Measurements from ENCODE around the gene SHKBP1.

The SHKBP1 gene

DNA sequence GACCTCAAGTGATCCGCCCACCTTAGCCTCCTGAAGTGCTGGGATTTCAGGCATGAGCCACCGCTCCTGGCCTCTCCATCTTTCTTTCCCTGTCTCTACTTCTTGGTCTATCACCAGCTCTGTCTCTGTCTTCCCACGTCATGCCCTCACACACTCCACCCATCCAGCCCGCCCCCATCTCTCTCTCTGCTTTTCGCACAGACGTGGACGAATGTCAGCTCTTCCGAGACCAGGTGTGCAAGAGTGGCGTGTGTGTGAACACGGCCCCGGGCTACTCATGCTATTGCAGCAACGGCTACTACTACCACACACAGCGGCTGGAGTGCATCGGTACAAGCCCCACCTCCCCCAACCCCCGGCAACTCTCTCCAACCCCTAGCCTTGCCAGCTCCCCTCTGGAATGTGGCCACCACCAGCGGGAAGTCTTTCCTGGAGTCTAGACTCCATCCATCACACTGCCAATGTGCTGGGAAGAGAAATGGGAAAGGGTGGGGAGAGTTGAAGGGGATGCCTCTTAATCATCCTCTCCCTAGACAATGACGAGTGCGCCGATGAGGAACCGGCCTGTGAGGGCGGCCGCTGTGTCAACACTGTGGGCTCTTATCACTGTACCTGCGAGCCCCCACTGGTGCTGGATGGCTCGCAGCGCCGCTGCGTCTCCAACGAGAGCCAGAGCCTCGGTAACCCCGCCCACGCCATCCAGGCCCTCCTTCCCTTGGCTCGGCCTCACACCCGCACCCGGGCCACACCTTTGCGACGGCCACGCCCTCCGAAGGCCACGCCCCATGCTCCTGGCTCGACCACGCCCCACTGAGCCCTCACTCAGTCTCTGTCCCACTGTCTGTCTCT, 47.0 kb downstream of the SHKBP1 start (continued):
- TF ChIP-seq, protein P1, sequence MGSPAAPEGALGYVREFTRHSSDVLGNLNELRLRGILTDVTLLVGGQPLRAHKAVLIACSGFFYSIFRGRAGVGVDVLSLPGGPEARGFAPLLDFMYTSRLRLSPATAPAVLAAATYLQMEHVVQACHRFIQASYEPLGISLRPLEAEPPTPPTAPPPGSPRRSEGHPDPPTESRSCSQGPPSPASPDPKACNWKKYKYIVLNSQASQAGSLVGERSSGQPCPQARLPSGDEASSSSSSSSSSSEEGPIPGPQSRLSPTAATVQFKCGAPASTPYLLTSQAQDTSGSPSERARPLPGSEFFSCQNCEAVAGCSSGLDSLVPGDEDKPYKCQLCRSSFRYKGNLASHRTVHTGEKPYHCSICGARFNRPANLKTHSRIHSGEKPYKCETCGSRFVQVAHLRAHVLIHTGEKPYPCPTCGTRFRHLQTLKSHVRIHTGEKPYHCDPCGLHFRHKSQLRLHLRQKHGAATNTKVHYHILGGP (tag by site-specific recombination; IDR thresholded peaks at IDR 0.05), result peak; percentile 5; the same call in 1 of the 2 replicates
- TF ChIP-seq, protein P2, sequence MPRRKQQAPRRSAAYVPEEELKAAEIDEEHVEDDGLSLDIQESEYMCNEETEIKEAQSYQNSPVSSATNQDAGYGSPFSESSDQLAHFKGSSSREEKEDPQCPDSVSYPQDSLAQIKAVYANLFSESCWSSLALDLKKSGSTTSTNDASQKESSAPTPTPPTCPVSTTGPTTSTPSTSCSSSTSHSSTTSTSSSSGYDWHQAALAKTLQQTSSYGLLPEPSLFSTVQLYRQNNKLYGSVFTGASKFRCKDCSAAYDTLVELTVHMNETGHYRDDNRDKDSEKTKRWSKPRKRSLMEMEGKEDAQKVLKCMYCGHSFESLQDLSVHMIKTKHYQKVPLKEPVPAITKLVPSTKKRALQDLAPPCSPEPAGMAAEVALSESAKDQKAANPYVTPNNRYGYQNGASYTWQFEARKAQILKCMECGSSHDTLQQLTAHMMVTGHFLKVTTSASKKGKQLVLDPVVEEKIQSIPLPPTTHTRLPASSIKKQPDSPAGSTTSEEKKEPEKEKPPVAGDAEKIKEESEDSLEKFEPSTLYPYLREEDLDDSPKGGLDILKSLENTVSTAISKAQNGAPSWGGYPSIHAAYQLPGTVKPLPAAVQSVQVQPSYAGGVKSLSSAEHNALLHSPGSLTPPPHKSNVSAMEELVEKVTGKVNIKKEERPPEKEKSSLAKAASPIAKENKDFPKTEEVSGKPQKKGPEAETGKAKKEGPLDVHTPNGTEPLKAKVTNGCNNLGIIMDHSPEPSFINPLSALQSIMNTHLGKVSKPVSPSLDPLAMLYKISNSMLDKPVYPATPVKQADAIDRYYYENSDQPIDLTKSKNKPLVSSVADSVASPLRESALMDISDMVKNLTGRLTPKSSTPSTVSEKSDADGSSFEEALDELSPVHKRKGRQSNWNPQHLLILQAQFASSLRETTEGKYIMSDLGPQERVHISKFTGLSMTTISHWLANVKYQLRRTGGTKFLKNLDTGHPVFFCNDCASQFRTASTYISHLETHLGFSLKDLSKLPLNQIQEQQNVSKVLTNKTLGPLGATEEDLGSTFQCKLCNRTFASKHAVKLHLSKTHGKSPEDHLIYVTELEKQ (tag by site-specific recombination; IDR thresholded peaks at IDR 0.05; ENCODE audit: borderline replicate concordance), result peak; percentile 83
- TF ChIP-seq OSR2 (tag by site-specific recombination; IDR thresholded peaks at IDR 0.05), result peak; percentile 78
- TF ChIP-seq KLF16 (tag by site-specific recombination; IDR thresholded peaks at IDR 0.05), result peak; percentile 62
- peak; percentile 92 for TF ChIP-seq ZNF629 (tag by site-specific recombination; IDR thresholded peaks at IDR 0.05)
- TF ChIP-seq ZNF510 (tag by site-specific recombination; IDR thresholded peaks at IDR 0.05; ENCODE audit: insufficient replicate concordance), result no peak
- no peak for TF ChIP-seq REPIN1 (tag by site-specific recombination; IDR thresholded peaks at IDR 0.05; ENCODE audit: low read depth)
- peak; percentile 64; the same call in 1 of the 2 replicates for TF ChIP-seq ZBTB20 (tag by site-specific recombination; IDR thresholded peaks at IDR 0.05)
- TF ChIP-seq ZNF623 (tag by site-specific recombination; IDR thresholded peaks at IDR 0.05), result no peak
- TF ChIP-seq ZNF777 (tag by site-specific recombination; IDR thresholded peaks at IDR 0.05; ENCODE audit: borderline replicate concordance), result peak; percentile 71; the same call in 1 of the 2 replicates
- no peak for TF ChIP-seq HOXA7 (CRISPR knock-in tag; IDR thresholded peaks at IDR 0.05; ENCODE audit: borderline replicate concordance)
- no peak for TF ChIP-seq ZNF248 (tag by site-specific recombination; IDR thresholded peaks at IDR 0.05)
- no peak for TF ChIP-seq ZNF529 (tag by site-specific recombination; IDR thresholded peaks at IDR 0.05; ENCODE audit: insufficient replicate concordance)
- no peak for TF ChIP-seq ZNF701 (tag by site-specific recombination; IDR thresholded peaks at IDR 0.05)
- no peak for TF ChIP-seq ZNF404 (tag by site-specific recombination; IDR thresholded peaks at IDR 0.05)
- no peak for TF ChIP-seq ZSCAN16 (tag by site-specific recombination; IDR thresholded peaks at IDR 0.05)
- TF ChIP-seq ZNF544 (tag by site-specific recombination; IDR thresholded peaks at IDR 0.05), result no peak
- TF ChIP-seq ZNF311 (tag by site-specific recombination; IDR thresholded peaks at IDR 0.05; ENCODE audit: borderline replicate concordance), result no peak
- no peak for TF ChIP-seq ZNF548 (tag by site-specific recombination; IDR thresholded peaks at IDR 0.05)
- no peak; the same call in 1 of the 2 replicates for TF ChIP-seq BCL11B (tag by site-specific recombination; IDR thresholded peaks at IDR 0.05; ENCODE audit: low read depth)
- TF ChIP-seq, protein P3, sequence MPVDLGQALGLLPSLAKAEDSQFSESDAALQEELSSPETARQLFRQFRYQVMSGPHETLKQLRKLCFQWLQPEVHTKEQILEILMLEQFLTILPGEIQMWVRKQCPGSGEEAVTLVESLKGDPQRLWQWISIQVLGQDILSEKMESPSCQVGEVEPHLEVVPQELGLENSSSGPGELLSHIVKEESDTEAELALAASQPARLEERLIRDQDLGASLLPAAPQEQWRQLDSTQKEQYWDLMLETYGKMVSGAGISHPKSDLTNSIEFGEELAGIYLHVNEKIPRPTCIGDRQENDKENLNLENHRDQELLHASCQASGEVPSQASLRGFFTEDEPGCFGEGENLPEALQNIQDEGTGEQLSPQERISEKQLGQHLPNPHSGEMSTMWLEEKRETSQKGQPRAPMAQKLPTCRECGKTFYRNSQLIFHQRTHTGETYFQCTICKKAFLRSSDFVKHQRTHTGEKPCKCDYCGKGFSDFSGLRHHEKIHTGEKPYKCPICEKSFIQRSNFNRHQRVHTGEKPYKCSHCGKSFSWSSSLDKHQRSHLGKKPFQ (tag by site-specific recombination; IDR thresholded peaks at IDR 0.05), result peak; percentile 56; the same call in 1 of the 2 replicates
- no peak for TF ChIP-seq ZNF555 (tag by site-specific recombination; conservative IDR thresholded peaks at IDR 0.05)
- TF ChIP-seq, protein P4, sequence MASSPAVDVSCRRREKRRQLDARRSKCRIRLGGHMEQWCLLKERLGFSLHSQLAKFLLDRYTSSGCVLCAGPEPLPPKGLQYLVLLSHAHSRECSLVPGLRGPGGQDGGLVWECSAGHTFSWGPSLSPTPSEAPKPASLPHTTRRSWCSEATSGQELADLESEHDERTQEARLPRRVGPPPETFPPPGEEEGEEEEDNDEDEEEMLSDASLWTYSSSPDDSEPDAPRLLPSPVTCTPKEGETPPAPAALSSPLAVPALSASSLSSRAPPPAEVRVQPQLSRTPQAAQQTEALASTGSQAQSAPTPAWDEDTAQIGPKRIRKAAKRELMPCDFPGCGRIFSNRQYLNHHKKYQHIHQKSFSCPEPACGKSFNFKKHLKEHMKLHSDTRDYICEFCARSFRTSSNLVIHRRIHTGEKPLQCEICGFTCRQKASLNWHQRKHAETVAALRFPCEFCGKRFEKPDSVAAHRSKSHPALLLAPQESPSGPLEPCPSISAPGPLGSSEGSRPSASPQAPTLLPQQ (tag by site-specific recombination; IDR thresholded peaks at IDR 0.05), result peak; percentile 90
- no peak for TF ChIP-seq MEIS1 (CRISPR knock-in tag; IDR thresholded peaks at IDR 0.05; ENCODE audit: borderline replicate concordance)
- no peak for TF ChIP-seq ZNF354C (tag by site-specific recombination; IDR thresholded peaks at IDR 0.05; ENCODE audit: borderline replicate concordance, low read depth)
- TF ChIP-seq RBAK (tag by site-specific recombination; IDR thresholded peaks at IDR 0.05), result no peak
- TF ChIP-seq KLF8 (tag by site-specific recombination; IDR thresholded peaks at IDR 0.05), result peak; percentile 99
- TF ChIP-seq ZNF274 (IDR thresholded peaks at IDR 0.05; ENCODE audit: low read length), result no peak
- no peak for TF ChIP-seq ZNF274 (tag by site-specific recombination; IDR thresholded peaks at IDR 0.05; ENCODE audit: borderline replicate concordance)
- TF ChIP-seq ZXDB (tag by site-specific recombination; IDR thresholded peaks at IDR 0.05), result peak; percentile 87
